ENCODE data around the gene FANCG.

- TF ChIP-seq POLR2A (IDR thresholded peaks at IDR 0.05) (no peak), CTCF (IDR thresholded peaks at IDR 0.05) (no peak)
These were observed 28.7 kb upstream of the FANCG start for GRCh38 chr9:35108461-35108860.
